ENCODE data around the gene GYG2. TPM values are rescaled to one million over a fixed set of nuclear protein-coding genes. Genes with fewer than 3 reads are reported as not detected.

GYG2 gene
- total and polyA plus RNA-seq, 2 donors (not counting 3 experiments of a cell fraction or from before 2014, with no cell fraction given), result 0.12 to 0.22 TPM

DNA sequence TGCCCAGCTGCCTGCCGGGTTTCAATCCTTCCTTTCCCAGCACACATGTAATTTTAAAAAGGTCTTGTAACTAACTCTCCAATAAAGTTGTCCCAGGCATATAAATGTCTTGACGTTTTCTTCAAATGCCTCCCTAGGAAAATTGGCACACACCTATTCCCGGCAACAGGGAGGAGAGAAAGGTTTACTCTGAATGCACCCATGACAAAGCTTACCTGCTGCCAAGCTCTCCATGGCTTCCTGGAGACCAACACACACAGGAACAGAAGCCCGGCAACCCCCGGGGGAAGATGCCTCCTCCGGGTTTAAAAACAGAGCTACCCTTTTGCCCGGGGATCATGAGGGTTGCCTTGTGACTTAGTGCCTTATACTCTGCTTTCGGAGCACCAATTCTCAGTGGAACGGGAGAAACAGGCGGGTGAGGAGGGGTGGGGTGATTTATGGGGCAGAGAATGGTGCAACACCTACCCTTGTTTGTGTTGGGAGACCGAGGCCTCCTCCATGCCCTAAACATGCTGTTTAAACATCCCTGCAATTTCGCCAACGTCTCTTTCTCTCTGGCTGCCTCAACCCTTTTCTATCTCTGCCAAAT, 4.8 kb upstream of the GYG2 start:
- no peaks in the 10 kb centered on the region for H4K20me1 ChIP-seq (replicated peaks; ENCODE audit: control insufficient read depth, extremely low read depth, insufficient read depth, low read length)
- BruUV-seq (replicated peaks), result no TSS peak
- ChIA-PET CTCF (no interaction called here), POLR2A (no interaction called here)
- no peak overlapping the region for H2AFZ ChIP-seq (ENCODE audit: low read depth, low read length)
- no peak overlapping the region for H3K9ac ChIP-seq (replicated peaks; ENCODE audit: extremely low read depth, insufficient read depth, low read length)
- no peaks in the 10 kb centered on the region for H3K9me3 ChIP-seq (replicated peaks; ENCODE audit: control insufficient read depth, insufficient read depth, low read length)
- no peaks in the 10 kb centered on the region for H3K9me1 ChIP-seq (replicated peaks; ENCODE audit: control insufficient read depth, extremely low read depth, insufficient read depth, low read length)
- H3K4me1 ChIP-seq (ENCODE audit: control insufficient read depth, extremely low read depth, insufficient read depth, low read length), result no peaks in the 10 kb centered on the region
- intact Hi-C loops (cut with micrococcal nuclease) (no loop called here), dilution Hi-C loops (cut with MboI; ENCODE audit: extremely low pct_ligation_motif_present, low sequenced_read_pairs) (no loop called here)
- H3K79me2 ChIP-seq (ENCODE audit: control insufficient read depth, insufficient read depth, low read length), result no peaks in the 10 kb centered on the region
- H3K36me3 ChIP-seq (ENCODE audit: control insufficient read depth in 2 of 2, extremely low read depth in 1 of 2, insufficient read depth in 2 of 2, low read length in 2 of 2), result no peaks in the 10 kb centered on the region
- no peak overlapping the region for H3K4me3 ChIP-seq (replicated peaks in 1 of 3; ENCODE audit: insufficient read depth in 1 of 3, low read depth in 1 of 3, low read length in 3 of 3)
- no peak overlapping the region for H3K4me2 ChIP-seq (ENCODE audit: insufficient read depth, low read length)
- DNase-seq (ENCODE audit: low read depth, low spot score) (no peak), FAIRE-seq (no peak)
- H3K27me3 ChIP-seq (ENCODE audit: control insufficient read depth in 2 of 2, insufficient read depth in 2 of 2, low read length in 2 of 2), result peaks cover 6 to 10% of the 10 kb centered on the region in 2 experiments
- no peak overlapping the region for H3K27ac ChIP-seq (ENCODE audit: insufficient read depth, low read depth, low read length)
- TF ChIP-seq POLR2A (IDR thresholded peaks at IDR 0.05; ENCODE audit: low read depth, low read length) (no peak), MAX (IDR thresholded peaks at IDR 0.05; ENCODE audit: insufficient read depth, insufficient read length) (no peak), GATA2 (IDR thresholded peaks at IDR 0.05; ENCODE audit: insufficient read depth, insufficient read length, low read depth, low read length) (no peak), EZH2 (IDR thresholded peaks at IDR 0.05; ENCODE audit: borderline replicate concordance, low read depth, low read length, severe bottlenecking) (no peak), POLR2AphosphoS5 (IDR thresholded peaks at IDR 0.05; ENCODE audit: insufficient read depth, low read depth, low read length) (no peak), FOS (IDR thresholded peaks at IDR 0.05; ENCODE audit: borderline replicate concordance, insufficient read depth, low read length) (no peak), MYC (IDR thresholded peaks at IDR 0.05; ENCODE audit: low read depth, low read length) (no peak), JUN (IDR thresholded peaks at IDR 0.05; ENCODE audit: borderline replicate concordance, insufficient read depth, insufficient read length, low read depth) (no peak)
- TF ChIP-seq, protein P1, sequence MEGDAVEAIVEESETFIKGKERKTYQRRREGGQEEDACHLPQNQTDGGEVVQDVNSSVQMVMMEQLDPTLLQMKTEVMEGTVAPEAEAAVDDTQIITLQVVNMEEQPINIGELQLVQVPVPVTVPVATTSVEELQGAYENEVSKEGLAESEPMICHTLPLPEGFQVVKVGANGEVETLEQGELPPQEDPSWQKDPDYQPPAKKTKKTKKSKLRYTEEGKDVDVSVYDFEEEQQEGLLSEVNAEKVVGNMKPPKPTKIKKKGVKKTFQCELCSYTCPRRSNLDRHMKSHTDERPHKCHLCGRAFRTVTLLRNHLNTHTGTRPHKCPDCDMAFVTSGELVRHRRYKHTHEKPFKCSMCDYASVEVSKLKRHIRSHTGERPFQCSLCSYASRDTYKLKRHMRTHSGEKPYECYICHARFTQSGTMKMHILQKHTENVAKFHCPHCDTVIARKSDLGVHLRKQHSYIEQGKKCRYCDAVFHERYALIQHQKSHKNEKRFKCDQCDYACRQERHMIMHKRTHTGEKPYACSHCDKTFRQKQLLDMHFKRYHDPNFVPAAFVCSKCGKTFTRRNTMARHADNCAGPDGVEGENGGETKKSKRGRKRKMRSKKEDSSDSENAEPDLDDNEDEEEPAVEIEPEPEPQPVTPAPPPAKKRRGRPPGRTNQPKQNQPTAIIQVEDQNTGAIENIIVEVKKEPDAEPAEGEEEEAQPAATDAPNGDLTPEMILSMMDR (IDR thresholded peaks at IDR 0.05; ENCODE audit: extremely low read depth in 1 of 2, insufficient read depth in 1 of 2, low read depth in 1 of 2, low read length in 2 of 2), result no peak
